Karpas-422 (cell line): ENCODE data around the gene PEX11G. TPM values are rescaled to one million over a fixed set of nuclear protein-coding genes. Genes with fewer than 3 reads are reported as not detected.

ENCODE experiments used
- DNase-seq: peaks from one replicate; pipeline ENCODE4 v3.0.0-alpha.2; 2015
- H2AFZ ChIP-seq: fragments of 200-600 bp; sonication (generic); 2 replicates; pipeline ENCODE4 v1.6.1; 2014; ENCODE audit warnings: antibody characterized with exemption, low read length, mixed read lengths
- H3K27ac ChIP-seq: fragments of 200-600 bp; sonication (generic); 2 replicates; pipeline ENCODE4 v1.5.1; 2014; ENCODE audit warnings: mild to moderate bottlenecking, low read length, moderate library complexity
- H3K27me3 ChIP-seq: fragments of 200-600 bp; sonication (generic); 2 replicates; pipeline ENCODE4 v1.6.1; 2014; ENCODE audit warnings: low read length, mixed read lengths
- H3K36me3 ChIP-seq: fragments of 200-600 bp; sonication (generic); 2 replicates; pipeline ENCODE4 v1.6.1; 2014; ENCODE audit warnings: low read length, mixed read lengths; ENCODE audit not compliant: insufficient read depth
- H3K4me1 ChIP-seq: fragments of 200-600 bp; sonication (generic); 2 replicates; pipeline ENCODE4 v1.6.1; 2014; ENCODE audit warnings: mild to moderate bottlenecking, low read length, mixed read lengths
- H3K4me2 ChIP-seq: fragments of 200-600 bp; sonication (generic); 2 replicates; pipeline ENCODE4 v1.6.1; 2014; ENCODE audit warnings: low read length, low read depth, mild to moderate bottlenecking; ENCODE audit not compliant: poor library complexity, severe bottlenecking
- H3K4me3 ChIP-seq: fragments of 200-600 bp; sonication (generic); 2 replicates; pipeline ENCODE4 v1.5.1; 2014; ENCODE audit warnings: mild to moderate bottlenecking, antibody characterized with exemption, low read length, mixed read lengths
- H3K79me2 ChIP-seq: fragments of 200-600 bp; sonication (generic); 2 replicates; pipeline ENCODE4 v1.6.1; 2014; ENCODE audit warnings: mild to moderate bottlenecking, low read length, mixed read lengths
- H3K9ac ChIP-seq: fragments of 200-600 bp; sonication (generic); 2 replicates; pipeline ENCODE4 v1.6.0; 2014; ENCODE audit warnings: low read length
- H3K9me2 ChIP-seq: fragments of 200-600 bp; sonication (generic), shearing (Covaris generic); replicated peaks from 2 replicates; pipeline ENCODE4 v1.6.0; 2014; ENCODE audit warnings: mild to moderate bottlenecking, low read length, moderate library complexity; ENCODE audit not compliant: insufficient read depth
- H3K9me3 ChIP-seq: fragments of 300-700, 200-600 bp; sonication (generic); 2 replicates; pipeline ENCODE4 v1.6.1; 2014; ENCODE audit warnings: low read length, mixed read lengths
- H4K20me1 ChIP-seq: fragments of 200-600 bp; sonication (generic); 2 replicates; pipeline ENCODE4 v1.6.1; 2014; ENCODE audit warnings: mild to moderate bottlenecking, antibody characterized with exemption, low read length, low read depth; ENCODE audit not compliant: insufficient read depth
- total RNA-seq: library from RNA; depleted of rRNA; stranded (reverse); fragments of >200 nt; shearing (Covaris generic); gene quantifications from 2 replicates; pipeline ENCODE4 v1.2.3, GENCODE V29; 2014; ENCODE audit warnings: low replicate concordance

PEX11G gene
- total RNA-seq, 1 experiment from 2014 or later = 1.0 TPM

DNA sequence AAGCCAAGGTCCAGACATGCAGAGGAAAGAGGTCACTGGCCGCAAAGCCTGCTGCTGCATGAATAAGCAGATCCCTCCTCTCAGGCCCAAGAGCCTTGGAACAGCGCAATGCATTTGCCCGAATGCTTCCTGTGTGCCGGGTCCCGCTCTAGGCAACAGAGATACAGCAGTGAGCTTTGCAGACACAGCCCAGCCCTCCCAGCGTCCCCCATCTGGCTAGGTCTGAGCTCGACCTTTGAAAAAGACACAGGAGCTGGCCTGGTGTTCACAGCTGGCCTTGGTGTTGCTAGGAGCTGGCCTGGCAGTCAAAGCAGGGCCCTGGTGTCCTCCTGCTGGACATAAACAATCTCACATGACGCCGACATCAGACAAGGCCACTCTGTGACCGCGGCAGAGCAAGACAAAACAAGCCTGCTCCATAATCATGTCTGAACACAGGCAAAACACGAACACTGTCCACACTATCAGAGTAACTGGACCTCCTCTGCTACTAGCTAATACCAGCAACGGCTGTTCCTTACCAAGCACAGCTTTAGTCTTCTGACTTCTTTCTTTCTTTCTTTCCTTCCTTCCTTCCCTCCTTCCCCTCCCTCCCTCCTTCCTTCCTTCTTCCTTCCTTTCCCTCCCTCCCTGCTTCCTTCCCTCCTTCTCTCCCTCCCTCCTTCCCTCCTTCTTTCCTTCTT is 5.7 kb upstream of the PEX11G start:
- H3K27me3 ChIP-seq = no peaks in the 10 kb centered on the region
- H3K9me3 ChIP-seq = no peaks in the 10 kb centered on the region
- peaks cover under 1% of the 10 kb centered on the region; the same call in 1 of the 2 replicates for H3K4me1 ChIP-seq
- H3K9me2 ChIP-seq = no peaks in the 10 kb centered on the region
- no peak overlapping the region for H3K27ac ChIP-seq
- H3K9ac ChIP-seq = no peak overlapping the region
- no peak overlapping the region for H3K4me2 ChIP-seq
- no peaks in the 10 kb centered on the region for H3K79me2 ChIP-seq
- H3K36me3 ChIP-seq = no peaks in the 10 kb centered on the region
- H3K4me3 ChIP-seq = no peak overlapping the region
- no peak overlapping the region for H2AFZ ChIP-seq
- DNase-seq = no peak
- no peaks in the 10 kb centered on the region for H4K20me1 ChIP-seq

GRCh38 chr19:7492558-7492957 is 3.7 kb upstream of the PEX11G start:
- Histone ChIP-seq H3K9ac (no peak overlapping the region), H3K27ac (no peak overlapping the region), H2AFZ (no peak overlapping the region), H3K9me2 (no peaks in the 10 kb centered on the region), H3K79me2 (no peaks in the 10 kb centered on the region), H3K4me3 (no peak overlapping the region), H3K9me3 (no peaks in the 10 kb centered on the region), H3K4me2 (no peak overlapping the region), H3K4me1 (peaks cover 15% of the 10 kb centered on the region), H4K20me1 (no peaks in the 10 kb centered on the region), H3K36me3 (no peaks in the 10 kb centered on the region), H3K27me3 (no peaks in the 10 kb centered on the region)
- no peak for DNase-seq

DNA sequence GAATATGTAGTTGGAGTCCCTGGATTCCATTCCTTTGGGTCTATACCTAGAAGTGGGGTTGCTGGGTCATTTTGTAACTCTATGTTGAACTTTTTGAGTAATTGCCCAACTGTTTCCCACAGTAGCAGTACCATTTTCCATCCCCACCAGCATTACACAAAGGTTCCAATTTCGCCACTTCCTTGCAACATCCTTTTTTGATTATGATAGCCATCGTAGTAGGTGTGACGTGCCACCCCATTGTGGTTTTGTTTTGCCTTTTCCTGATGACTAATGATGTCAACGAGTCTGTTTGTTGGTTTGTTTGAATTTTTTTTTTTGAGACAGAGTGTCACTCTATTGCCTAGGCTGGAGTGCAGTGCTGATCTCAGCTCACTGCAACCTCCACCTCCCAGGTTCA is 3.3 kb upstream of the PEX11G start:
- no peaks in the 10 kb centered on the region for H3K9me2 ChIP-seq
- H3K27ac ChIP-seq = no peak overlapping the region
- H3K4me2 ChIP-seq = no peak overlapping the region
- DNase-seq = no peak
- no peak overlapping the region for H3K4me3 ChIP-seq
- no peaks in the 10 kb centered on the region for H3K9me3 ChIP-seq
- no peaks in the 10 kb centered on the region for H4K20me1 ChIP-seq
- no peak overlapping the region for H3K9ac ChIP-seq
- H2AFZ ChIP-seq = no peak overlapping the region
- H3K27me3 ChIP-seq = no peaks in the 10 kb centered on the region
- peaks cover 15% of the 10 kb centered on the region for H3K4me1 ChIP-seq
- no peaks in the 10 kb centered on the region for H3K79me2 ChIP-seq
- no peaks in the 10 kb centered on the region for H3K36me3 ChIP-seq

DNA sequence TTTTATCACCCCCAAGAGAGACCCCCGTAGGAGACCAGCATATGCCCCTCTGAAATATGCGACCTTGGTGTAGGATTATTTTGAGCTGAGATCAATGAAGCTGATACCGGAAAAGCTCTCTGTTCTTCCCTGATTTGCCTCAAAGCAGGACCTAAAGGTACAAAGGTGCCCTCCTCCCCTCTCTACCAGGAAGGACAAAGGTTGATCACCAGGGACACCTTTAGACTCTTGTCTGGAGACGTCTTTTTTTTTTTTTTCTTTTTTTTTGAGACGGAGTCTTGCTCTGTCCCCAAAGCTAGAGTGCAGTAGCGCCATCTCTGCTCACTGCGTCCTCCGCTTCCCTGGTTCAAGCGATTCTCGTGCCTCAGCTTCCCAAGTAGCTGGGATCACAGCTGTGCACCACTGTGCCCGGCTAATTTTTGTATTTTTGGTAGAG is 792 bp upstream of the PEX11G start:
- H3K9ac ChIP-seq = no peak overlapping the region
- peak overlapping the region; percentile 80; the same call in 1 of the 2 replicates for H3K4me3 ChIP-seq
- peak overlapping the region; percentile 85 for H3K4me2 ChIP-seq
- no peaks in the 10 kb centered on the region for H4K20me1 ChIP-seq
- no peak overlapping the region for H3K27ac ChIP-seq
- no peaks in the 10 kb centered on the region for H3K27me3 ChIP-seq
- H3K36me3 ChIP-seq = no peaks in the 10 kb centered on the region
- DNase-seq = no peak
- H3K79me2 ChIP-seq = no peaks in the 10 kb centered on the region
- peaks cover 15% of the 10 kb centered on the region for H3K4me1 ChIP-seq
- H3K9me3 ChIP-seq = no peaks in the 10 kb centered on the region
- H2AFZ ChIP-seq = no peak overlapping the region
- H3K9me2 ChIP-seq = no peaks in the 10 kb centered on the region

DNA sequence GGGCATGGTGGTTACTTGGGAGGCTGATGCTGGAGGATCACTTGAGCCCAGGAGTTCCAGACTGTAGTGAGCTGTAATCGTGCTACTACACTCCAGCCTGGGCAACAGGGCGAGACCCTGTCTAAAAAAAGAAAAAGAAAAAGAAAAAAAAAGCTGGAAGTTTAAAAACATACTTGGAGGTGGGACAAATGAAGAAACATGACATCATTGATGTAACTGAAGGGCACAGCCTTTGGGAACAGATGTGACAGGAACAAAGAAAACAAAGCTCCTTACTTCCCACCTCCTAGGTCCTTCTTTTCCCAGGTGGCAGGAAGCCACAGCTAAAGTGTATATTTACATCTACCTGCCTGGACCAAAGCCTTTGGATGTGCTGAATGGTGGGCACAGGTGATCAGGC is 1.9 kb downstream of the PEX11G start:
- H3K79me2 ChIP-seq = no peaks in the 10 kb centered on the region
- no peak overlapping the region for H3K9ac ChIP-seq
- no peak for DNase-seq
- H2AFZ ChIP-seq = no peak overlapping the region
- no peak overlapping the region for H3K4me3 ChIP-seq
- peaks cover 15% of the 10 kb centered on the region for H3K4me1 ChIP-seq
- H3K27me3 ChIP-seq = no peaks in the 10 kb centered on the region
- H3K9me3 ChIP-seq = no peaks in the 10 kb centered on the region
- no peaks in the 10 kb centered on the region for H3K9me2 ChIP-seq
- H3K27ac ChIP-seq = no peak overlapping the region
- H4K20me1 ChIP-seq = no peaks in the 10 kb centered on the region
- no peaks in the 10 kb centered on the region for H3K36me3 ChIP-seq
- no peak overlapping the region for H3K4me2 ChIP-seq

- Histone ChIP-seq H3K9me2 (no peaks in the 10 kb centered on the region), H3K4me3 (no peak overlapping the region), H3K36me3 (no peaks in the 10 kb centered on the region), H4K20me1 (no peaks in the 10 kb centered on the region), H2AFZ (no peak overlapping the region), H3K4me2 (no peak overlapping the region), H3K9ac (no peak overlapping the region), H3K4me1 (peaks cover 8% of the 10 kb centered on the region), H3K9me3 (no peaks in the 10 kb centered on the region), H3K79me2 (no peaks in the 10 kb centered on the region), H3K27ac (no peak overlapping the region), H3K27me3 (no peaks in the 10 kb centered on the region)
- DNase-seq = no peak
Measured at GRCh38 chr19:7483720-7484201, 5.1 kb downstream of the PEX11G start.

GRCh38 chr19:7482584-7483439 is 6.0 kb downstream of the PEX11G start:
- Histone ChIP-seq H3K79me2 (no peaks in the 10 kb centered on the region), H3K4me2 (no peak overlapping the region), H3K4me3 (no peak overlapping the region), H3K27me3 (no peaks in the 10 kb centered on the region), H3K9ac (no peak overlapping the region), H3K36me3 (no peaks in the 10 kb centered on the region), H2AFZ (no peak overlapping the region), H3K9me2 (no peaks in the 10 kb centered on the region), H3K4me1 (no peaks in the 10 kb centered on the region), H3K27ac (no peak overlapping the region), H4K20me1 (no peaks in the 10 kb centered on the region), H3K9me3 (no peaks in the 10 kb centered on the region)
- DNase-seq = no peak

DNA sequence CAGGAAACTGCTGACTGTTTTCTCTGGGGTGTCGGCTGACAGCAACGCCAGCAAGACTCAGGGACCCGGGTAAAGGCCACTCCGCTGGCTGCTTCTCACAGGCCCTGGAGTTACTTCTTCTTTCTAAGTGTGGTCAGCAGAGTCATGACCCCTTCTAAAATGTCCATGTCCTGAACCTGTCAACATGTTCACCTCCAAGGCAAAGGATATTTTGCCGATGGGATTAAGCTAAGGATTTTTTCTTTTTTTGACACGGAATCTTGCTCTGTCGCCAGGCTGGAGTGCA is 7.9 kb downstream of the PEX11G start:
- Histone ChIP-seq H2AFZ (no peak overlapping the region), H3K79me2 (no peaks in the 10 kb centered on the region), H3K9me2 (no peaks in the 10 kb centered on the region), H3K4me2 (no peak overlapping the region), H4K20me1 (no peaks in the 10 kb centered on the region), H3K27ac (no peak overlapping the region), H3K9me3 (no peaks in the 10 kb centered on the region), H3K36me3 (no peaks in the 10 kb centered on the region), H3K4me1 (no peaks in the 10 kb centered on the region), H3K27me3 (no peaks in the 10 kb centered on the region), H3K9ac (no peak overlapping the region), H3K4me3 (no peak overlapping the region)
- no peak for DNase-seq
